Fibroblast of villous mesenchyme (primary cell): ENCODE results near the gene TRAPPC5. TPM values are rescaled to one million over a fixed set of nuclear protein-coding genes. Genes with fewer than 3 reads are reported as not detected.

Experiments used
- DNase-seq: peaks from one replicate; pipeline ENCODE4 v3.0.0-alpha.2; 2010; ENCODE audit warnings: low read depth
- H3K4me3 ChIP-seq: 2 replicates; pipeline ENCODE4 v1.5.1; 2011; ENCODE audit warnings: low read depth, mild to moderate bottlenecking, low read length
- CTCF ChIP-seq: IDR thresholded peaks from 2 replicates; pipeline ENCODE4 v1.5.1; 2012; ENCODE audit warnings: low read depth, mild to moderate bottlenecking, low read length; ENCODE audit not compliant: insufficient read depth
- total RNA-seq: library from RNA; depleted of rRNA; stranded (reverse); fragments of >200 nt; gene quantifications from 2 replicates; pipeline ENCODE4 v1.2.3, GENCODE V29; 2012

TRAPPC5 gene
- total RNA-seq, 1 donor, result 29.8 TPM

GRCh38 chr19:7699003-7699402, 18.4 kb downstream of the TRAPPC5 start:
- TF ChIP-seq CTCF, result no peak
- DNase-seq, result no peak

GRCh38 chr19:7699417-7700401, 19.1 kb downstream of the TRAPPC5 start:
- TF ChIP-seq CTCF, result no peak
- no peak for DNase-seq
- H3K4me3 ChIP-seq, result no peak overlapping the region

More at GRCh38 chr19:7699003-7699402, 18.4 kb downstream of the TRAPPC5 start:
- no peak overlapping the region for H3K4me3 ChIP-seq

- no peak overlapping the region for H3K4me3 ChIP-seq
- no peak for DNase-seq
- TF ChIP-seq CTCF, result no peak
These were observed 20.5 kb downstream of the TRAPPC5 start for GRCh38 chr19:7701049-7701653.

GRCh38 chr19:7701654-7702457, 21.2 kb downstream of the TRAPPC5 start, which contains the start of gene FCER2:
Gene FCER2, minus strand, starts transcription at chr19:7702131. Its CDS starts 2,371 bp downstream, at chr19:7699760.
- no peak within 1 kb of the TSS for H3K4me3 ChIP-seq
- no peak for TF ChIP-seq CTCF
- no peak for DNase-seq

GRCh38 chr19:7703332-7703731, 22.7 kb downstream of the TRAPPC5 start:
- H3K4me3 ChIP-seq, result no peak overlapping the region
- no peak for DNase-seq
- no peak for TF ChIP-seq CTCF

GRCh38 chr19:7704280-7705060, 23.8 kb downstream of the TRAPPC5 start:
- DNase-seq, result no peak
- no peak overlapping the region for H3K4me3 ChIP-seq
- no peak for TF ChIP-seq CTCF
